Osteoblast (primary cell): ENCODE results near the gene PMIS2. TPM values are rescaled to one million over a fixed set of nuclear protein-coding genes. Genes with fewer than 3 reads are reported as not detected.

Experiments used
- DNase-seq: peaks from one replicate; pipeline ENCODE4 v3.0.0; 2011; ENCODE audit warnings: low spot score, mixed read lengths; ENCODE audit not compliant: insufficient read length; ENCODE audit errors: missing footprints
- H2AFZ ChIP-seq: 2 replicates; pipeline ENCODE4 v1.6.0; 2011; ENCODE audit warnings: mild to moderate bottlenecking, low read length
- H3K27ac ChIP-seq: 2 replicates; pipeline ENCODE4 v1.5.1; 2011; ENCODE audit warnings: mild to moderate bottlenecking, low read depth, low read length, moderate library complexity
- H3K27me3 ChIP-seq: 2 replicates; pipeline ENCODE4 v1.6.0; 2012; ENCODE audit warnings: mild to moderate bottlenecking, control low read depth, inconsistent platforms, low read length, moderate library complexity; ENCODE audit not compliant: insufficient read depth
- H3K36me3 ChIP-seq: 2 replicates; pipeline ENCODE4 v1.5.1; 2011; ENCODE audit warnings: mild to moderate bottlenecking, low read length, control low read depth, moderate library complexity; ENCODE audit not compliant: insufficient read depth
- H3K4me1 ChIP-seq: 2 replicates; pipeline ENCODE4 v1.5.1; 2011; ENCODE audit warnings: mild to moderate bottlenecking, low read length, control low read depth, moderate library complexity; ENCODE audit not compliant: insufficient read depth
- H3K4me2 ChIP-seq: 2 replicates; pipeline ENCODE4 v1.6.0; 2011; ENCODE audit warnings: mild to moderate bottlenecking, low read length; ENCODE audit not compliant: insufficient read depth
- H3K4me3 ChIP-seq: fragments of 200-600 bp; sonication (generic); 3 replicates; pipeline ENCODE4 v1.5.1; 2012; ENCODE audit warnings: mild to moderate bottlenecking, low read length, inconsistent platforms; ENCODE audit not compliant: insufficient read depth
- H3K79me2 ChIP-seq: 2 replicates; pipeline ENCODE4 v1.6.0; 2012; ENCODE audit warnings: mild to moderate bottlenecking, low read length, control low read depth, inconsistent platforms; ENCODE audit not compliant: insufficient read depth
- H3K9me3 ChIP-seq: 2 replicates; pipeline ENCODE4 v1.5.1; 2011; ENCODE audit warnings: low read depth, low read length, control low read depth
- H4K20me1 ChIP-seq: 2 replicates; pipeline ENCODE4 v1.6.0; 2012; ENCODE audit warnings: mild to moderate bottlenecking, low read length, control low read depth; ENCODE audit not compliant: insufficient read depth
- total RNA-seq: library from RNA; depleted of rRNA; stranded (reverse); fragments of >200 nt; gene quantifications from 2 replicates; pipeline ENCODE4 v1.2.3, GENCODE V29; 2012
- TF ChIP-seq, protein P1 (sequence below): IDR thresholded peaks from 2 replicates; pipeline ENCODE4 v1.5.1; 2011; ENCODE audit warnings: mild to moderate bottlenecking, low read depth, low read length, moderate library complexity; ENCODE audit errors: extremely low read depth

Gene PMIS2
- total RNA-seq, 1 donor = not detected

- H2AFZ ChIP-seq = no peak overlapping the region
- H3K27ac ChIP-seq = no peak overlapping the region
- H3K36me3 ChIP-seq = peaks cover 6% of the 10 kb centered on the region
- H3K9me3 ChIP-seq = no peaks in the 10 kb centered on the region
- no peak overlapping the region for H3K4me3 ChIP-seq
- TF ChIP-seq, protein P1, sequence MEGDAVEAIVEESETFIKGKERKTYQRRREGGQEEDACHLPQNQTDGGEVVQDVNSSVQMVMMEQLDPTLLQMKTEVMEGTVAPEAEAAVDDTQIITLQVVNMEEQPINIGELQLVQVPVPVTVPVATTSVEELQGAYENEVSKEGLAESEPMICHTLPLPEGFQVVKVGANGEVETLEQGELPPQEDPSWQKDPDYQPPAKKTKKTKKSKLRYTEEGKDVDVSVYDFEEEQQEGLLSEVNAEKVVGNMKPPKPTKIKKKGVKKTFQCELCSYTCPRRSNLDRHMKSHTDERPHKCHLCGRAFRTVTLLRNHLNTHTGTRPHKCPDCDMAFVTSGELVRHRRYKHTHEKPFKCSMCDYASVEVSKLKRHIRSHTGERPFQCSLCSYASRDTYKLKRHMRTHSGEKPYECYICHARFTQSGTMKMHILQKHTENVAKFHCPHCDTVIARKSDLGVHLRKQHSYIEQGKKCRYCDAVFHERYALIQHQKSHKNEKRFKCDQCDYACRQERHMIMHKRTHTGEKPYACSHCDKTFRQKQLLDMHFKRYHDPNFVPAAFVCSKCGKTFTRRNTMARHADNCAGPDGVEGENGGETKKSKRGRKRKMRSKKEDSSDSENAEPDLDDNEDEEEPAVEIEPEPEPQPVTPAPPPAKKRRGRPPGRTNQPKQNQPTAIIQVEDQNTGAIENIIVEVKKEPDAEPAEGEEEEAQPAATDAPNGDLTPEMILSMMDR = no peak
- H3K4me2 ChIP-seq = peak overlapping the region; percentile 98
- no peaks in the 10 kb centered on the region for H4K20me1 ChIP-seq
- H3K4me1 ChIP-seq = peaks cover 5% of the 10 kb centered on the region
- no peaks in the 10 kb centered on the region for H3K27me3 ChIP-seq
- DNase-seq = no peak
- peaks cover 2% of the 10 kb centered on the region for H3K79me2 ChIP-seq
Observed at GRCh38 chr19:35613574-35613973, 27.6 kb downstream of the PMIS2 start.

DNA sequence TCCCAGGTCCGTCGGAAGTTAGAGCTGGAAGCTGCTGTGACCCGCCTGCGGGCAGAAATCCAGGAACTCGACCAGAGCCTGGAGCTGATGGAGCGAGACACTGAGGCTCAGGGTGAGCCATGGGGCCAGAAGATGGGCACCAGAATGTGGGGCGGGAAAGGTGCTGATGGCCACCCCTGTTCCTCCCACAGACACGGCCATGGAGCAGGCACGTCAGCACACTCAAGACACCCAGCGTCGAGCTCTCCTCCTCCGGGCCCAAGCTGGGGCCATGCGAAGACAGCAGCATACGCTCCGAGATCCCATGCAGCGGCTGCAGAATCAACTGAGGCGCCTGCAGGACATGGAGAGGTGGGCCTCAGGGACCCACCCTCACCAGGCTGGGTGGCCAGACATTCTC lies 29.1 kb downstream of the PMIS2 start:
- Histone ChIP-seq H3K27ac (no peak overlapping the region), H3K9me3 (no peaks in the 10 kb centered on the region), H3K4me3 (no peak overlapping the region), H3K79me2 (peaks cover 2% of the 10 kb centered on the region), H3K4me2 (no peak overlapping the region), H3K4me1 (peaks cover 5% of the 10 kb centered on the region), H2AFZ (no peak overlapping the region), H3K27me3 (no peaks in the 10 kb centered on the region), H4K20me1 (no peaks in the 10 kb centered on the region), H3K36me3 (peaks cover 6% of the 10 kb centered on the region)
- no peak for DNase-seq
- TF ChIP-seq, protein P1 = no peak

GRCh38 chr19:35618857-35619256 lies 32.9 kb downstream of the PMIS2 start:
- H3K79me2 ChIP-seq = no peaks in the 10 kb centered on the region
- no peak overlapping the region for H3K27ac ChIP-seq
- TF ChIP-seq, protein P1 = no peak
- H4K20me1 ChIP-seq = no peaks in the 10 kb centered on the region
- H3K36me3 ChIP-seq = peaks cover 6% of the 10 kb centered on the region
- H3K4me1 ChIP-seq = no peaks in the 10 kb centered on the region
- H3K4me2 ChIP-seq = no peak overlapping the region
- H2AFZ ChIP-seq = no peak overlapping the region
- H3K27me3 ChIP-seq = no peaks in the 10 kb centered on the region
- H3K4me3 ChIP-seq = no peak overlapping the region
- peak; percentile 3 for DNase-seq
- H3K9me3 ChIP-seq = no peaks in the 10 kb centered on the region

GRCh38 chr19:35619290-35619923 lies 33.4 kb downstream of the PMIS2 start:
- H3K4me2 ChIP-seq = no peak overlapping the region
- no peaks in the 10 kb centered on the region for H3K4me1 ChIP-seq
- no peak overlapping the region for H3K4me3 ChIP-seq
- no peak overlapping the region for H2AFZ ChIP-seq
- H3K27me3 ChIP-seq = no peaks in the 10 kb centered on the region
- peak; percentile 35 for DNase-seq
- no peaks in the 10 kb centered on the region for H4K20me1 ChIP-seq
- TF ChIP-seq, protein P1 = no peak
- no peak overlapping the region for H3K27ac ChIP-seq
- H3K79me2 ChIP-seq = no peaks in the 10 kb centered on the region
- no peaks in the 10 kb centered on the region for H3K9me3 ChIP-seq
- H3K36me3 ChIP-seq = peaks cover 6% of the 10 kb centered on the region
